HG03378 (cell line): Measurements from ENCODE around the gene FLT1.

ENCODE experiments used
- ATAC-seq: cut with Tn5 transposase; IDR thresholded peaks from one replicate; pipeline ENCODE4 v1.9.1; 2021; ENCODE audit warnings: mild to moderate bottlenecking, moderate library complexity; ENCODE audit not compliant: unreplicated experiment

The FLT1 gene

DNA sequence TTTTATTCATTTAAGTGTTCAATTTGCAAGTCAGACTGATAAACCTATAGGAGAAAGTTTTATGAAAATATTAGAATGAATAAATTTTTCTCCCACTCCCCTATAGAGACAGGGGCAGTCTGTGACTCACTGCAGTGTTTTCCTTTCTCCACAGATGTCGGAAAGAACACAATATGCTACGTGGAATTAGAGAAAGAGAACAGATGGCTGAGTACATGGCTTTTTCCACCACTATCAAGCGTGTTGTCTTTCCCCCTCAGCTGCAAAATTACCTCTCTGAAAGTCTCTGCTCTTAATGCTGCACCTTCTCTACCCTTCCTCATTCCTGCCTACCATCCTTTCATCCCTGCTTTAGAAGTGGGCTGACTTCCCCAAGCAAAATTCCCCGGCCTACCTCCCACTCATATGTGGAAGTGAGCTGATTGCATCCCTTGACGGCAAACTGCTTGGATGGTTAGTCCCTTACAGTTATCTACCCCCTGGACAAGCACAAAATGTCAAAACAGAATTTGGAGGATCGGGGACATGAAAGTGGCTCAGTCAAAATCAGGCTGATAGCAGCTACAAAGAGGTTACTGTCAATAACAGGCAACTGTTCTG lies 30.0 kb downstream of the FLT1 start:
- no peak for ATAC-seq

DNA sequence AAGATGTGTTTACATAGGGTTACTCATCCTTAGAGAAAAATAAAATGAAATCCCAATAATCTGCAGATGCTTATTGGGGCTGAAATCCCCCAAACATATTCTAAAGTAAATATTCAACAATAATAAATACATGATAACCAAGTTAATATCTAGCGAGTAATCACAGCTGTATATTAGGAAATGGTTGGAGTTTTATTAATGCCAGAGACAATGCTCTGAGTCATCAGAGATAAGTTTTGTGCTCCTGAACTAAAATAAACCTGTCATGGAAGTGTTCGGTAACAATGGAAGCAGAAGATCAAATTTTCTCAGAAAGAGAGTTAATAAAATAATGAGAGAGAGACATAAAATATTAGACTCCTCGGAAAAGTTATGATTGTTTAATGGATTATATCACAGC lies 31.4 kb downstream of the FLT1 start:
- no peak for ATAC-seq

GRCh38 chr13:28459911-28460310 lies 35.0 kb downstream of the FLT1 start:
- ATAC-seq, result no peak

DNA sequence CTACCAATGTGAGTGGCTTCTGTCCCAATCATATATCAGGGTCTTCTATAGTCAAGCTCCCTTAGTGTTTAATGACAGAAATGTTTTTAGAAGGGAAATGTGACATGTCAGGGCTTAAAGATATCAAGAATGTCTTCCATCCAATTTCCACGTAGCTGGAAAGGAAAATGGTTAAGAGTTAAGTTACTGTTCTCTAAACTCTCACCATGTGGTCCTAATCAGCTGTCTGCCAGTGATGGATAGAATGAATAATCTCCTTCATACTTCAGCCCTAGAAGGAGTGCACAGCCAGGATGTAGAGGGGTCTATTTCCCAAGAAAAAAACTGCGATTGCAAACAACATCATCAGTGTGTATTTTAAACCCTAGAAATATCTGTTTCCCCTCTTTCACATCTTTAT lies 36.3 kb downstream of the FLT1 start:
- no peak for ATAC-seq

DNA sequence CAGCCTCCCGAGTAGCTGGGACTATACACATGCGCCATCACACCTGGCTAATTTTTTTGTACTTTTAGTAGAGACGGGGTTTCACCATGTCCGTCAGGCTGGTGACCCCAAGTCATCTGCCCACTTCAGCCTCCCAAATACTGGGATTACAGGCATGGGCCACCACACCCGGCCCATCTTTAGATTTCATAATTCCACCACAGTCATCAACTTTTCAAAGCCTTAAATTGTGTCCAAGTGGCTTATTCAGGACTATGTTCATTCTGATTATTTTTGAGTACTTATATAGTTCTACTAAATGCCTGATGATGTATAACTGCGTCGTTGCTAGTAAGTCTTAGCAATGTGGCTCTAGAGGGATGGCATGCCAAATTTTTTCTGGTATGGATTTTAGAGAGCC lies 36.9 kb downstream of the FLT1 start:
- ATAC-seq, result no peak

- no peak for ATAC-seq
These were observed 37.4 kb downstream of the FLT1 start for GRCh38 chr13:28457521-28457920.

DNA sequence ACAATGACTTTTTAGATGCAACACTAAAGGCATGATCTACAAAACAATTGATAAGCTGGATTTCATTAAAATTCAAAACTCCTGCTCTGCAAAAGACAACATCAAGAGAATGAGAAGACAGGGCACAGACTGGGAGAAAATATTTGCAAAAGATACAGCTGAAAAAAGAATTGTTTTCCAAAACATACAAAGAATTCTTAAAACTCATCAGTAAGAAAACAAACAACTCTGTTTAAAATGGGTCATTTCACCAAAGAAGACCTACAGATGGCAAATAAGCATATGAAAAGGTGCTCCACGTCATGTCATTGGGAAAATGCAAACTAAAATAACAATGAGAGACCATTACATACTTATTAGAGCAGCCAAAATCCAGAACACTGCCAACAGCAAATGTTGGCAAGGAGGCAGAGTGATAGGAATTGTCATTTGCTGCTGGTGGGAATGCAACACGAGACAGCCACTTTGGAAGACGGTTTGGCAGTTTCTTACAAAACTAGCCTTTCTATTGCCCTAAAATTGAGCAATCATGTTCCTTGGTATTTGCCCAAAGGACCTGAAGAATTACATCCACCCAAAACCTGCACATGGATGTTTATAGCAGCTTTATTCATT lies 39.2 kb downstream of the FLT1 start:
- ATAC-seq, result no peak

DNA sequence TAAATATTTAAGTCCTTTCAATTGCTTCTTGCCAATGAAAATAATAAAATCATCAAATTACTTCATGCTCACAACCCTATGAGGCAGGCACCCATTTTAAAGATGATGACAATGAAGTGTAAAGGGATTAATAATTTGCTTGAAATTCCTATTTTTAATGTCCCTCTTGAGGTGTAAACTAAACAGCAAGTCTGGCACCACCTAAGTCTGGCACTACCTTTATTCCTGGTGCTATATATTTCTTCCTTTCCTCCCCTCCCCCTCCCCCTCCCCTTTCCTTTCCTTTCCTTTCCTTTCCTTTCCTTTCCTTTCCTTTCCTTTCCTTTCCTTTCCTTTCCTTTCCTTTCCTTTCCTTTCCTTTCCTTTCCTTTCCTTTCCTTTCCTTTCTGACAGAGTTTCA lies 42.2 kb downstream of the FLT1 start:
- no peak for ATAC-seq

- no peak for ATAC-seq
These were observed 43.3 kb downstream of the FLT1 start for GRCh38 chr13:28451482-28452217.

DNA sequence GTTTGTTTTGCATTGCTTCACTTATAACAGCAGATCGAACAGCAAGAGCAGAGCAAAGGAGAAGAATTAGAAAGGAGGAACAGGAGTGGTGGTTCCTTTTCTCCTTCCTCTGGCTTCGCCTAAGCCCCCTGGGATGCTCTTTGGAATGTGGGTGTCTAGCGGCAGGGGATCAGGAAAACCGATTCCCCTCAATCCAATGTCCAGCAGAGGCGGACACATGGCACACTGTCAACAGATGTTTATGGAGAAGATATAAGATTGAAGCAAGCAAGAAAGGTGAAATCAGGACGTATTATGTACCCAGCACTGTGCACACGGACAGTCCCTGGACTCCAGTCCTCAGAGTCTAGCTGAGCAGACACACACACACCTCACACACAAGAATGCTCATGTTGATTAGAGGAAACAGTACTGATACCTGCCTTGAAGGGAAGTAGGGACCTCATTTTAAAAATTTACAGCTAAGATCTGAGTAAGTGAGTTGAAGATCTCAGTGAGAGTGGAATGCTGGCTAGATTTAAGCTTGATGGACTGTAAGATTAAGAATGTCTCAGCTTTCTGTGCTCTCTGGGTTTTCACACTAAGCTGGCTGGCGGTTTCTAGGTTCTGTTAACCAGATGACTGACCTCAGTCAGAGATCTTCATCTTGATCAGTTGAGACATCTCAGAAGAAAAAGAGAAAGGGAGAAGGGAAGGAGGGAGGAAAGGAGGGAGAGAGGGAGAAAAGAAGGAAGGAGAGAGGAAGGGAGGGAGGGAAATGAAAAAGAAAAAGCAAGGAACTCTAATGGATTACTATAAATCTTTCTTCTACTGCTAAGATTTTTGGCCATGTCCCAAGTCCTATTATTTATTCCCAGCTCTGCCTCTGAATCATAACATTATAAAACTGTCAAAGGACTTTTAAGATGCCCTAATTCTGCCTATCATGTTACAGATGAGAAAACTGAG lies 44.8 kb downstream of the FLT1 start:
- peak; percentile 46 for ATAC-seq

DNA sequence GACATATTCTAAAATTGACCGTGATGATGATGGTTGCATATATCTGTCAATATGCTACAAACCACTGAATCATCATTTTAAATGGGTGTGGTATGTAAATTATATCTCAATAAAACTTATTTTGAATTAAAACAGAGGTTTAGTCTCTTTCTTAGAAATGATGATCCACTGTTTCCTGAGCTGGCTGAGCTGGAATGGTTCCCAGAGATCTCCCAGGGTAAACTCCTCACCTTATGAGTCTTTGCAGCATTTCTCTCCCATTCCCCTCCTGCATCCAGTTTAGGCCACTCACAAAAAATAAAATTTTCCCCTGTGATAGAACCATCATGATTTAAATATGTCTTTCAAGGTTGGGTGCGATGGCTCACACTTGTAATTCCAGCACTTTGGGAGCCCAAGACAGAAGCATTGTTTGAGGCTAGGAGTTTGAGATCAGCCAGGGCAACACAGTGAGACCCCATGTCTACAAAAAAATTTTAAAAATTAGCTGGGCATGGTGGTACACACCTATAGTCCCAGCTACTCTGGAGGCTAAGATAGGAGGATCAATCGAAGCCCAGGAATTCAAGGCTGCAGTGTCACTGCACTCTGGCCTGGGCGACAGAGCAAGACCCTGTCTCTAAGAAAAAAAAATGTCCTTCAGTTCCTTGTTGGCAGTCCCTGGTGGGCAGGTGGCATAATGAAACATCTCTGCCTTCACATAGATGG lies 46.1 kb downstream of the FLT1 start:
- ATAC-seq, result no peak

- ATAC-seq, result no peak
These were observed 46.9 kb downstream of the FLT1 start for GRCh38 chr13:28447989-28448388.

- no peak for ATAC-seq
These were observed 47.7 kb downstream of the FLT1 start for GRCh38 chr13:28447206-28447605.

- ATAC-seq, result no peak
These were observed 52.1 kb downstream of the FLT1 start for GRCh38 chr13:28442839-28443238.

- no peak for ATAC-seq
These were observed 53.4 kb downstream of the FLT1 start for GRCh38 chr13:28441529-28441928.

DNA sequence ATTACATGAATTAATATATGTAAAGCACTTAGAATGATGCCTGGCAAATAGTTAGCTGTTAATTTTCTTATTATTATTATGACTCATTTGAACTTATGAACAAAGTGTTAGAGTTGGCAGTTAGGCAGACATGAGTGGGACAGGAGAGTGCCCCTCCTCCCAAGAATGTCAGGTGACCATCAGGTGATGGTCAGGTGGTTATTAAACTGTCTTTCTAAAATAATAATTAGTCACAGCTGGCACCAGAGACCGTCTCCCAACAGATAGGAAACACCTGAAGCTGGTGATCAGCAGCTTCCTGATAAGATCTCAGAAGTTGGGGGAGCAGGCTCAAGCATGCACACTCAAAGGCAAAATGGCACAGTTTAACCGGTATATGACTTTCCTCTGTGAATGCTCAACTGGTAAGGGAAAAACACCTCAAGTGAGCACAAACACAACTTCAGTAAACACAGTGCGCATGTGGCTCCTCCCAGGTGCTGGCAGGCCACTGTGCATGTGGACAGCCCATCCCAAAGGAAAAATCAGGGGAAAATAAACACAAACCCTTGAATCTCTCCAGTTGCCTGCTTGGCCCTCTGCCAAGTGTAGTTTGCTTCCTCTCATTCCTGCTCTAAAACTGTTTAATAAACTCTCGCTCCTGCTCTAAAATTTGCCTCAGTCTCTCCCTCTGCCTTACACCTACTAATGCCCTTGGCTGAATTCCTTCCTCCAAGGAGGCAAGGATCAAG lies 54.0 kb downstream of the FLT1 start:
- no peak for ATAC-seq

GRCh38 chr13:28438598-28439334 lies 56.2 kb downstream of the FLT1 start:
- no peak for ATAC-seq

DNA sequence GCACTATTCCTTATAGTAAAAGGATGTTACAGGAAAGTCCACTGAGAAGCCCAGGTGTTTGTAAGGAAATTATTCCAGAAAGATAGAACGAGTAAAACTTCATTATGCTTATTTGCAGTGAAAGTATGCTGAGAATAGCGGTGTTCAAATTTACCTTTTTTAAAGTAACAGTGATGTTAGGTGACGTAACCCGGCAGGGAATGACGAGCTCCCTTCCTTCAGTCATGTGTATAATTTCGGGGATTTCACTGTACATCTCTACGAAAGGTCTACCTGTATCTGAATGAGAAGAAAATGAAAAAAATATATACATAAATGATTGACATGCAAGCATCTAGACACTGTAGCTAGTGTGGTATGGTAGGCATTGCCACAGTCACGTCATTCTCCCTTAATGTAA lies 56.9 kb downstream of the FLT1 start:
- no peak for ATAC-seq

- ATAC-seq, result no peak
These were observed 59.0 kb downstream of the FLT1 start for GRCh38 chr13:28435917-28436316.
